ENCODE results near the gene AGAP2. TPM values are rescaled to one million over a fixed set of nuclear protein-coding genes. Genes with fewer than 3 reads are reported as not detected.
A peak's percentile ranks its signal among the peaks of the same experiment; 100 is the strongest.

AGAP2 gene
- 2.9 TPM for polyA plus RNA-seq
- long read RNA-seq, donor 1, result 0 reads
- long read RNA-seq, donor 2, result 0 reads
- long read RNA-seq, donor 3, result 0 reads
- long read RNA-seq, donor 4, result 0 reads
- long read RNA-seq, donor 5, result 0 reads
- long read RNA-seq, donor 6, full-length matches to known transcripts, result 1 of 1 reads
- long read RNA-seq, donor 6, partial matches to known transcripts, result 0 of 1 reads
- long read RNA-seq, donor 6, other reads (novel, unspliced or antisense), result 0 of 1 reads
- long read RNA-seq, donor 7, result 0 reads
- long read RNA-seq, donor 8, result 0 reads
- long read RNA-seq, donor 9, result 0 reads
- long read RNA-seq, donor 10, full-length matches to known transcripts, result 1 of 1 reads
- long read RNA-seq, donor 10, partial matches to known transcripts, result 0 of 1 reads
- long read RNA-seq, donor 10, other reads (novel, unspliced or antisense), result 0 of 1 reads
- long read RNA-seq, donor 11, result 0 reads

DNA sequence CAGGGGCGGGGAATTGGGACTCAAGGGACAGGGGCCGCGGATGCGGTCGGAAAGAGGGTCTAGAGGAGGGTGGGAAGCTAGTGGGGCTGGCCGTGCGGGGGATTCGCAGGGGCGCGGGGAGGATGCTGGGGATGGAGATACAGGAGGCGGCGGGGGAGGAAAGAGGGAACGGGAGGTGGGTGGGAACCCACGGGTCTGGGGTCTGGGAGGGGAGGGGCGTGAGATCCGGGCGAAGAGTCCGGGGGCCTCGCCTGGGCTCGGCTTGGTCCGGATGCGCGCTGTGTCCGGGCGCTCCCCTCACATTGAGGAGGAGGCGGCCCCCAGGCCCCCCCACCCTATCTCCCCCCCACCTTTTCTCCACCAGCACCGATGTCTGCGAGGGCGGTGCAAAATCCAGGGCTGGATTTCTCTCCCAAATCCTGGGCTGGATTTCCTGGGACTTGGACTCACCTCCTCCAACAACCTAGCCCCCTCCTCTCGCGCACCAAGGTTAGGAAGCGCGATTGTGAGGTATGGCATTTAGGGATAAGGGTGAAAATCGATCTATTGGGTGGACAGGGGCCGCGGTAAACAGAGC lies at the start of gene AGAP2:
AGAP2 (minus strand) TSS at position 82 of the 577 bp plus-strand sequence. CDS start 496 bp downstream, outside the sequence.
- Histone ChIP-seq H3K9me3 (ENCODE audit: control insufficient read depth, low read depth, low read length) (peaks cover 7% of the 10 kb centered on the region), H3K36me3 (ENCODE audit: control insufficient read depth, insufficient read depth, low read length) (no peaks in the 10 kb centered on the region), H3K27me3 (ENCODE audit: control insufficient read depth, insufficient read depth, low read length) (peaks cover 89% of the 10 kb centered on the region), H3K4me3 (ENCODE audit: low read length) (no peak within 1 kb of the TSS), H3K27ac (ENCODE audit: low read length) (no peak within 1 kb of the TSS), H3K4me1 (ENCODE audit: control insufficient read depth, insufficient read depth, low read length) (peaks cover 8% of the 10 kb centered on the region)
- no CpG with 5 or more reads among the region's 36 CpGs for WGBS (ENCODE audit: insufficient coverage, low lambda C conversion rate)
- DNase-seq, result no peak

- Histone ChIP-seq H3K27me3 (ENCODE audit: control insufficient read depth, insufficient read depth, low read length) (no peaks in the 10 kb centered on the region), H3K4me1 (ENCODE audit: control insufficient read depth, insufficient read depth, low read length) (peaks cover 10% of the 10 kb centered on the region), H3K27ac (ENCODE audit: low read length) (no peak overlapping the region), H3K36me3 (ENCODE audit: control insufficient read depth, insufficient read depth, low read length) (peaks cover 28% of the 10 kb centered on the region), H3K9me3 (ENCODE audit: control insufficient read depth, low read depth, low read length) (no peaks in the 10 kb centered on the region), H3K4me3 (ENCODE audit: low read length) (no peak overlapping the region)
- 70% methylated on average over 1 of the region's 11 CpGs for WGBS (ENCODE audit: insufficient coverage, low lambda C conversion rate)
- no peak for DNase-seq
Observed at GRCh38 chr12:57783861-57784260, 45.3 kb upstream of the AGAP2 start.

GRCh38 chr12:57783466-57783801 lies 44.9 kb upstream of the AGAP2 start:
- Histone ChIP-seq H3K36me3 (ENCODE audit: control insufficient read depth, insufficient read depth, low read length) (peaks cover 25% of the 10 kb centered on the region), H3K9me3 (ENCODE audit: control insufficient read depth, low read depth, low read length) (no peaks in the 10 kb centered on the region), H3K27ac (ENCODE audit: low read length) (no peak overlapping the region), H3K27me3 (ENCODE audit: control insufficient read depth, insufficient read depth, low read length) (no peaks in the 10 kb centered on the region), H3K4me3 (ENCODE audit: low read length) (peak overlapping the region; percentile 99), H3K4me1 (ENCODE audit: control insufficient read depth, insufficient read depth, low read length) (peaks cover 10% of the 10 kb centered on the region)
- no CpG with 5 or more reads among the region's 12 CpGs for WGBS (ENCODE audit: insufficient coverage, low lambda C conversion rate)
- no peak for DNase-seq

DNA sequence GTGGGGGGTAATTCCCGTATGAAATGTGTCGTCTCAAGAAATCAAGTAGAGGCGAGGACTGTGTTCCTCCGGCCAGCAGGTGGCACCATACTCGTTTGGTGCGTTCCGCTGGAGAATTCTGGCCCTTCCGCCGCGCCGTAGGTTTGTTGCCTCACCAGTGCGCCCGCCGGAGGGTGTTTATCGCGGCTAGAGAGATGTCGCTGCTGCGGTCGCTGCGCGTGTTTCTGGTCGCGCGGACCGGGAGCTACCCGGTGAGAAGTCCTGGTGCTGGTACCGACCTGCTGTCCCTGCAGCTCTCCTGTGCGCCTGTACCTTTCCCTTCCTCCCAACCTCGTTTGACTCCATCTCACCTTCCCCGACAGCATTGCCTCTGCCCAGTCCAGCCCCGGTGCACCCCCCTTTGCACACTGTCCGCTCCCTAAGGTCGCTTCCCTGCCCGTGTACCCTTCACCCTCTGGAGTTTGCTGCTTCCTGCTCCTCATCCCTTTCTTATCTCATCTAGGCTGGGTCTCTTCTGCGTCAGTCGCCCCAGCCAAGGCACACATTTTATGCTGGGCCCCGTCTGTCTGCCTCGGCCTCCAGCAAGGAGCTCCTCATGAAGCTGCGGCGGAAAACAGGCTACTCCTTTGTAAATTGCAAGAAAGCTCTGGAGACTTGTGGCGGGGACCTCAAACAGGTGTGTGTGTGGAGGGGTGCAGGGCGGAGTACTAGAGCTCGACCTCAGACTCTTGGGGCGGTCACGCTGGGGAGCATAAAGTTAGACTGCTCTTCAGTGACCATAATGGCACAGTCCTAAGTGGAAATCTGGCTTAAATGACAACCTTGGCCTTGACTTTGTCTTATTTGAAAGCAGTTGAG lies 44.3 kb upstream of the AGAP2 start, which contains the start of gene TSFM:
TSFM (plus strand) TSS at position 180 of the 858 bp plus-strand sequence; CDS start at position 195, 15 bp downstream.
- peak within 1 kb of the TSS; percentile 99 for H3K4me3 ChIP-seq (ENCODE audit: low read length)
- H3K27me3 ChIP-seq (ENCODE audit: control insufficient read depth, insufficient read depth, low read length), result no peaks in the 10 kb centered on the region
- WGBS (ENCODE audit: insufficient coverage, low lambda C conversion rate), result no CpG with 5 or more reads among the region's 45 CpGs
- peak within 1 kb of the TSS; percentile 55 for H3K27ac ChIP-seq (ENCODE audit: low read length)
- peak; percentile 91 to 94 for DNase-seq
- peaks cover 10% of the 10 kb centered on the region for H3K4me1 ChIP-seq (ENCODE audit: control insufficient read depth, insufficient read depth, low read length)
- no peaks in the 10 kb centered on the region for H3K9me3 ChIP-seq (ENCODE audit: control insufficient read depth, low read depth, low read length)
- H3K36me3 ChIP-seq (ENCODE audit: control insufficient read depth, insufficient read depth, low read length), result peaks cover 25% of the 10 kb centered on the region

DNA sequence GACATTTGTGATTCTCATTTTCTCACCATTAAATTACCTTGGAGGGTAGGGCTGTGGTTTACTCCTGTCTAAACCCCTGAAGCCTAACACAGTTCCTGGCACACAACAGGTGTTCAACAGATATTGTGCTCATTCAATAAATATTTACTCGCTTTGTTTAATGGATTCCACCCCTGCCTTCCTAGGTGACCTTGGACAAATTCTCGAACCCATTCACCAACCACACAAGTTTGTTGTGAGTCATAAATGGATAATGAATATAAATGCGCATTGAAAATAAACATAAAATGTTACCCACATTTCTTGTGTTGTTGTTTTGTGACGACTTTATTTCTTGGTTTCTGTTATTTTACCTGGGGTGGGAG lies 43.7 kb upstream of the AGAP2 start:
- Histone ChIP-seq H3K27me3 (ENCODE audit: control insufficient read depth, insufficient read depth, low read length) (no peaks in the 10 kb centered on the region), H3K27ac (ENCODE audit: low read length) (no peak overlapping the region), H3K36me3 (ENCODE audit: control insufficient read depth, insufficient read depth, low read length) (peaks cover 23% of the 10 kb centered on the region), H3K9me3 (ENCODE audit: control insufficient read depth, low read depth, low read length) (no peaks in the 10 kb centered on the region), H3K4me3 (ENCODE audit: low read length) (peak overlapping the region; percentile 99), H3K4me1 (ENCODE audit: control insufficient read depth, insufficient read depth, low read length) (peaks cover 10% of the 10 kb centered on the region)
- no peak for DNase-seq
- WGBS (ENCODE audit: insufficient coverage, low lambda C conversion rate), result no CpG with 5 or more reads among the region's 4 CpGs

GRCh38 chr12:57781801-57782200 lies 43.3 kb upstream of the AGAP2 start:
- WGBS (ENCODE audit: insufficient coverage, low lambda C conversion rate), result 100% methylated on average over 1 of the region's 2 CpGs
- Histone ChIP-seq H3K27ac (ENCODE audit: low read length) (no peak overlapping the region), H3K36me3 (ENCODE audit: control insufficient read depth, insufficient read depth, low read length) (peaks cover 20% of the 10 kb centered on the region), H3K27me3 (ENCODE audit: control insufficient read depth, insufficient read depth, low read length) (no peaks in the 10 kb centered on the region), H3K9me3 (ENCODE audit: control insufficient read depth, low read depth, low read length) (no peaks in the 10 kb centered on the region), H3K4me3 (ENCODE audit: low read length) (no peak overlapping the region), H3K4me1 (ENCODE audit: control insufficient read depth, insufficient read depth, low read length) (peaks cover 10% of the 10 kb centered on the region)
- DNase-seq, result no peak

DNA sequence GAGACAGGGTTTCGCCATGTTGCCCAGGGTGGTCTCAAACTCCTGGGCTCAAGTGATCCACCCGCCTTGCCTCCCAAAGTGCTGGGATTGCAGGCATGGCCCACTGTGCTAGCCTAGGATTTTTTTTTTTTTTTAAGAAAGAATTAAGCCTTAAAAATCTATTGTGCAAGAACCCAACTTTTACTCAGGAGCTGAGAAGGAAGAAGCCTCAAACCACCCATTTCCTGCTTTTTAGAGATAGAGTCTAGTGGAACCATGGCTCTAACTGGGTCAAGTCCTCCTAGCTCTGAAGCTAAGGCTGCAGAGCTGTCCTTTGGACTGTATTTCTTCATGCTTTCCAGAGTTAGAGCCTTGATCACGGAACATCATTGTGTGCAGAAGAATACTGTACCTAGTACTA lies 42.7 kb upstream of the AGAP2 start:
- no peak for DNase-seq
- Histone ChIP-seq H3K9me3 (ENCODE audit: control insufficient read depth, low read depth, low read length) (no peaks in the 10 kb centered on the region), H3K27ac (ENCODE audit: low read length) (no peak overlapping the region), H3K4me1 (ENCODE audit: control insufficient read depth, insufficient read depth, low read length) (peaks cover 10% of the 10 kb centered on the region), H3K27me3 (ENCODE audit: control insufficient read depth, insufficient read depth, low read length) (no peaks in the 10 kb centered on the region), H3K4me3 (ENCODE audit: low read length) (no peak overlapping the region), H3K36me3 (ENCODE audit: control insufficient read depth, insufficient read depth, low read length) (peaks cover 15% of the 10 kb centered on the region)
- 100% methylated on average over 1 of the region's 3 CpGs for WGBS (ENCODE audit: insufficient coverage, low lambda C conversion rate)

- no peak for DNase-seq
- peaks cover 10% of the 10 kb centered on the region for H3K4me1 ChIP-seq (ENCODE audit: control insufficient read depth, insufficient read depth, low read length)
- WGBS (ENCODE audit: insufficient coverage, low lambda C conversion rate), result no CpG with 5 or more reads among the region's 4 CpGs
- H3K27me3 ChIP-seq (ENCODE audit: control insufficient read depth, insufficient read depth, low read length), result no peaks in the 10 kb centered on the region
- H3K27ac ChIP-seq (ENCODE audit: low read length), result no peak overlapping the region
- H3K36me3 ChIP-seq (ENCODE audit: control insufficient read depth, insufficient read depth, low read length), result peaks cover 9% of the 10 kb centered on the region
- no peak overlapping the region for H3K4me3 ChIP-seq (ENCODE audit: low read length)
- no peaks in the 10 kb centered on the region for H3K9me3 ChIP-seq (ENCODE audit: control insufficient read depth, low read depth, low read length)
Observed at GRCh38 chr12:57780284-57780897, 41.8 kb upstream of the AGAP2 start.

- H3K4me1 ChIP-seq (ENCODE audit: control insufficient read depth, insufficient read depth, low read length), result peaks cover 10% of the 10 kb centered on the region
- no peaks in the 10 kb centered on the region for H3K27me3 ChIP-seq (ENCODE audit: control insufficient read depth, insufficient read depth, low read length)
- DNase-seq, result no peak
- no peak overlapping the region for H3K27ac ChIP-seq (ENCODE audit: low read length)
- WGBS (ENCODE audit: insufficient coverage, low lambda C conversion rate), result no CpG with 5 or more reads among the region's 1 CpG
- no peak overlapping the region for H3K4me3 ChIP-seq (ENCODE audit: low read length)
- H3K9me3 ChIP-seq (ENCODE audit: control insufficient read depth, low read depth, low read length), result no peaks in the 10 kb centered on the region
- H3K36me3 ChIP-seq (ENCODE audit: control insufficient read depth, insufficient read depth, low read length), result peaks cover 5% of the 10 kb centered on the region
Observed at GRCh38 chr12:57779736-57780135, 41.2 kb upstream of the AGAP2 start.

GRCh38 chr12:57777911-57778310 lies 39.4 kb upstream of the AGAP2 start:
- no peak overlapping the region for H3K27ac ChIP-seq (ENCODE audit: low read length)
- no peaks in the 10 kb centered on the region for H3K27me3 ChIP-seq (ENCODE audit: control insufficient read depth, insufficient read depth, low read length)
- peaks cover 11% of the 10 kb centered on the region for H3K4me1 ChIP-seq (ENCODE audit: control insufficient read depth, insufficient read depth, low read length)
- DNase-seq, result no peak
- no peak overlapping the region for H3K4me3 ChIP-seq (ENCODE audit: low read length)
- peaks cover 5% of the 10 kb centered on the region for H3K36me3 ChIP-seq (ENCODE audit: control insufficient read depth, insufficient read depth, low read length)
- 100% methylated on average over 1 of the region's 7 CpGs for WGBS (ENCODE audit: insufficient coverage, low lambda C conversion rate)
- no peaks in the 10 kb centered on the region for H3K9me3 ChIP-seq (ENCODE audit: control insufficient read depth, low read depth, low read length)

Measured in large intestine (tissue), 12 donors.